Left lung (tissue), 10 donors: ENCODE results near the gene LENEP. TPM values are rescaled to one million over a fixed set of nuclear protein-coding genes. Genes with fewer than 3 reads are reported as not detected.
A peak's percentile ranks its signal among the peaks of the same experiment; 100 is the strongest.

Source experiments
- ATAC-seq: fragments of 200-7000 bp; cut with Tn5 transposase; one replicate; pipeline ENCODE4 v1.9.1; 2020; ENCODE audit warnings: moderate library complexity
- DNase-seq, 4 donors: peaks; one replicate each; pipeline ENCODE4 v3.0.0-alpha.2; 2013 to 2020
- H3K27ac ChIP-seq, 2 donors: fragments of 200-600 bp; sonication (generic) in 1 of 2; one replicate each; pipeline versions ENCODE4 v1.5.0 to v1.8.0; 2020 to 2021
- H3K27me3 ChIP-seq, 2 donors: fragments of 200-600 bp; sonication (generic) in 1 of 2; one replicate each; pipeline versions ENCODE4 v1.5.0 to v1.8.0; 2020 to 2021
- H3K36me3 ChIP-seq, 2 donors: fragments of 200-600 bp; sonication (generic) in 1 of 2; one replicate each; pipeline versions ENCODE4 v1.5.0 to v1.8.0; 2020 to 2021
- H3K4me1 ChIP-seq, 2 donors: fragments of 200-600 bp; one replicate each; pipeline ENCODE4 v1.8.0; 2021
- H3K4me3 ChIP-seq, 2 donors: fragments of 200-600 bp; sonication (generic) in 1 of 2; one replicate each; pipeline versions ENCODE4 v1.5.0 to v1.8.0; 2020 to 2021; ENCODE audit warnings: mild to moderate bottlenecking in 1 of 2
- H3K9me3 ChIP-seq, 2 donors: fragments of 200-600 bp; sonication (generic) in 1 of 2; one replicate each; pipeline versions ENCODE4 v1.5.0 to v1.8.0; 2020 to 2021
- intact Hi-C, 2 donors: fragments of 100-400 bp; cut with DNase I; formaldehyde crosslinking; loops; one replicate each; pipeline versions ENCODE4 v1.11.2 to v1.14.2; 2022
- polyA plus RNA-seq, 6 donors: library from polyadenylated mRNA; unstranded; fragments of 120-200 nt; gene quantifications; one replicate each; pipeline ENCODE4 v1.2.1, GENCODE V29; 2013; ENCODE audit not compliant: insufficient read length in 6 of 6
- total RNA-seq, 2 donors: library from RNA; stranded (reverse); fragmentation: NEBNext Ultra II Directional; extraction: Animal tissue kit (Norgen Biotek cat#: 25700); gene quantifications; one replicate each; pipeline ENCODE4 v1.2.1, GENCODE V29; 2021
- TF ChIP-seq, protein P1 (sequence below), 2 donors: fragments of 200-600 bp; sonication (generic) in 1 of 2; IDR thresholded peaks; one replicate each; pipeline versions ENCODE4 v1.5.0 to v1.8.0; 2021; ENCODE audit warnings: antibody characterized with exemption in 2 of 2
- donor health status: DM: no; HTN: yes; CAD: no.
- donor health status: DM: no; HTN: no; CAD: no.

The LENEP gene
- total and polyA plus RNA-seq, 8 donors, result 0.52 to 1.8 (median 0.81) TPM; not detected in 1

DNA sequence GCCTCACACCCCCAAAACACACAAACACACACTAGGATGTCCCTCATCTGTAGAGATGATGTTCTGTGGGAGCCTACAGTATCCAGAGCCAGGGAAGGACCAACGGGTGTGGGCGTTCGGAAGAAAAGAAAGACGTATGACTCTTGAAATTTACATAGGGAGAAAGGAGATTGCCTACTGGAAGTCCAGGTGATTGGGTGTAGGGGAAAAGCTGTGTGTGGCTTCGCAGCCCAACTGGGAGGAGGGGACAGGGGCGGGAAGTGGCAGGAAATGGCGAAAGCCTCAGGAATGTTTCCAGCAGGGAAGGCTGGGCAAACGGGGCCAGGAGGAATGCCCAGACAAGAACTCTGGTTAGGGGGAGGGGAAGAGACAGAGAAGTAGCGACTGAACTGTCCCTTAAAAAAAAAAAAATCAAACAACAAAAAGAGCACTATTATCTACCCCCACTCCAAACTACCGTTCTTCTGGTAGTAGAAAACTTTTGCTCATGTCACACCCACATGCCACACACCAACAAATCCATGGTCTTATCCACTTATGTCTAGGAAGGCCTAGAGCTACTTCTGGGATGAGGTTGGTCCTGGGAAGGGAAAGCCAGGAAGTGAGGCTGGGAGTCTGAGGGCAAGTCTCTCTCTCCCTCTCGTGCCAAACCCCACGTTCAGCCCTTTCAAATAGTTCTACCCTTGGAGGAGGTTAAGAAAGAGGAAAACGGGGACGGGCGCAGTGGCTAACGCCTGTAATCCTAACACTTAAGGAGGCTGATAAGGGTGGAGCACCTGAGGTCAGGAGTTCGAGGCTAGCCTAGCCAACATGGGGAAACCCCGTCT lies 20.7 kb upstream of the LENEP start:
- Histone ChIP-seq H3K4me3 (peak overlapping the region; percentile 11 to 68), H3K9me3 (no peaks in the 10 kb centered on the region), H3K27me3 (no peaks in the 10 kb centered on the region), H3K36me3 (peaks cover 0 to 16% of the 10 kb centered on the region in 2 donors), H3K4me1 (peaks cover 49 to 64% of the 10 kb centered on the region in 2 donors), H3K27ac (peak overlapping the region; percentile 98 to 99)
- intact Hi-C loops, result no loop called here
- DNase-seq, result peak; percentile 71 to 88 (median 86)
- TF ChIP-seq, protein P1, sequence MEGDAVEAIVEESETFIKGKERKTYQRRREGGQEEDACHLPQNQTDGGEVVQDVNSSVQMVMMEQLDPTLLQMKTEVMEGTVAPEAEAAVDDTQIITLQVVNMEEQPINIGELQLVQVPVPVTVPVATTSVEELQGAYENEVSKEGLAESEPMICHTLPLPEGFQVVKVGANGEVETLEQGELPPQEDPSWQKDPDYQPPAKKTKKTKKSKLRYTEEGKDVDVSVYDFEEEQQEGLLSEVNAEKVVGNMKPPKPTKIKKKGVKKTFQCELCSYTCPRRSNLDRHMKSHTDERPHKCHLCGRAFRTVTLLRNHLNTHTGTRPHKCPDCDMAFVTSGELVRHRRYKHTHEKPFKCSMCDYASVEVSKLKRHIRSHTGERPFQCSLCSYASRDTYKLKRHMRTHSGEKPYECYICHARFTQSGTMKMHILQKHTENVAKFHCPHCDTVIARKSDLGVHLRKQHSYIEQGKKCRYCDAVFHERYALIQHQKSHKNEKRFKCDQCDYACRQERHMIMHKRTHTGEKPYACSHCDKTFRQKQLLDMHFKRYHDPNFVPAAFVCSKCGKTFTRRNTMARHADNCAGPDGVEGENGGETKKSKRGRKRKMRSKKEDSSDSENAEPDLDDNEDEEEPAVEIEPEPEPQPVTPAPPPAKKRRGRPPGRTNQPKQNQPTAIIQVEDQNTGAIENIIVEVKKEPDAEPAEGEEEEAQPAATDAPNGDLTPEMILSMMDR (IDR thresholded peaks at IDR 0.05), result no peak
- peak; percentile 31 for ATAC-seq

DNA sequence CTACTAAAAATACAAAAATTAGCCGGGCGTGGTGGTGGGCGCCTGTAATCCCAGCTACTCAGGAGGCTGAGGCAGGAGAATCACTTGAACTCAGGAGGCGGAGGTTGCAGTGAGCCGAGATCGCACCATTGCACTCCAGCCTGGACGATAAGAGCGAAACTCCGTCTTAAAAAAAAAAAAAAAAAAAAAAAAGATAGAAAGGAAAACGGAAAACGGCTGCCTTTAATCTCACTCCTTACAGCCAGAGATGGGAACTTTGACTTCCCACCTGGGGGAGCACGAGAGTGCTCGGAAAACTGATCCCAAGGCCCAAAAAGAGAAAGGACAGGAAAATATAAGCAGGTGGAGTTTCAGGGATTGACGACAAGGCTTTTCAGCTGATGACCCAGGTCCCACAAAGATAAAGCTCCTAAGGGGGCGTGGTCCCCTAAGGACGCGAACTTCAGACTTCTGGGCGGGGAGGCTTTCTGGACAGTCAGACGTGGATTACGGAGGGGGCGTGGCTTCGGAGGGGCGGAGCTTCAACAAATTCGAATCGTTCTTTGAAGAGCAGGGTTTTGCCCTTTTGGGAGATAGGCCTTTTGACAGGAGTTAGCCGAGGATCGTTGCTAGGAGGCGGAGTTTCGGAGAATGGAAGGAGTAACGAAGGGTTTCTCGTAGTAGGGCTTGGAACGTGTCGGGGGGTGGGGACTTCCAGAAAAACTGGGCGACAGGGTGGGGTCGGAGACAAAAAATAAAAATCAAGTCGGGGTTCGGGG lies 19.9 kb upstream of the LENEP start:
- peak overlapping the region; percentile 63 to 68 for H3K4me3 ChIP-seq
- DNase-seq (peak; percentile 93 to 97 (median 96)), ATAC-seq (peak; percentile 63)
- intact Hi-C loops, result no loop called here
- peak overlapping the region; percentile 98 to 99 for H3K27ac ChIP-seq
- H3K4me1 ChIP-seq, result peaks cover 49 to 57% of the 10 kb centered on the region in 2 donors
- H3K36me3 ChIP-seq, result peaks cover 0 to 13% of the 10 kb centered on the region in 2 donors
- no peaks in the 10 kb centered on the region for H3K9me3 ChIP-seq
- TF ChIP-seq, protein P1 (IDR thresholded peaks at IDR 0.05), result no peak
- no peaks in the 10 kb centered on the region for H3K27me3 ChIP-seq

DNA sequence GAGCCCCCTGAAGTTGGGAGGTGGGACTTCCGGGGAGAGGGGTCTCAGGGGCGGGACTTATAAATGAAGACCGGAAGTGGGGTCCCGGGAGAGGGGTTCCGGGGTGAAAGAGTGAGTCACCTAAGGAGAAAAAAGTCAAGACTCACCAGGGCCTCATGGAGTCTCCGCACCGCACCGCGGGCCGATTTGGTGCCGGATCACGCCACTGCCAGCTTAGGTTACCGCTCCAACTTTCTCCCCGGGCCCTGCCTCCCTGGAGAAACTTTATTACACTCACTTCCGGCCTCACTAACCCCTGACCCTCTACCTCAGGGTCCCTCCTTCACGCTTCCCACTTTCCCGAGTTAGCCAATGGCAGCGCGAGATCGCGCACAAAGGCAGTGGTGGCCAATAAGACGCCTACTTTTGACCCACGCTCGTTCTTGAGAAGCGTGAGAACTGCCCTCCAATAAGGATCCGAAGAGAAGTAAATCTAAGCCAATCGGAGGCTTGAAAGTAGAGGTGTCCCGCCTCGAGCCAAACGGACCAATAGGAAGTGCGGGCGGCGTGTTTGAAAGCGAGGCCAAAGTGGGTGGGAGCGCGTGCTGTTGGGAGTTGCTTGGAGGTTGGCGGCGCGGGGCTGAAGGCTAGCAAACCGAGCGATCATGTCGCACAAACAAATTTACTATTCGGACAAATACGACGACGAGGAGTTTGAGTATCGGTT lies 19.1 kb upstream of the LENEP start, which contains the start of gene CKS1B:
TSS of gene CKS1B (plus strand) at position 580 of the 706 bp plus-strand sequence. CDS start at position 645, 65 bp downstream.
- DNase-seq (peak; percentile 92 to 100 (median 98)), ATAC-seq (peak; percentile 83)
- TF ChIP-seq, protein P1 (IDR thresholded peaks at IDR 0.05), result no peak
- H3K27me3 ChIP-seq, result no peaks in the 10 kb centered on the region
- H3K4me3 ChIP-seq, result peak within 1 kb of the TSS; percentile 63 to 68
- H3K4me1 ChIP-seq, result peaks cover 43 to 51% of the 10 kb centered on the region in 2 donors
- H3K9me3 ChIP-seq, result no peaks in the 10 kb centered on the region
- peaks cover 0 to 6% of the 10 kb centered on the region in 2 donors for H3K36me3 ChIP-seq
- intact Hi-C loops, result no loop called here
- H3K27ac ChIP-seq, result peak within 1 kb of the TSS; percentile 98 to 99

DNA sequence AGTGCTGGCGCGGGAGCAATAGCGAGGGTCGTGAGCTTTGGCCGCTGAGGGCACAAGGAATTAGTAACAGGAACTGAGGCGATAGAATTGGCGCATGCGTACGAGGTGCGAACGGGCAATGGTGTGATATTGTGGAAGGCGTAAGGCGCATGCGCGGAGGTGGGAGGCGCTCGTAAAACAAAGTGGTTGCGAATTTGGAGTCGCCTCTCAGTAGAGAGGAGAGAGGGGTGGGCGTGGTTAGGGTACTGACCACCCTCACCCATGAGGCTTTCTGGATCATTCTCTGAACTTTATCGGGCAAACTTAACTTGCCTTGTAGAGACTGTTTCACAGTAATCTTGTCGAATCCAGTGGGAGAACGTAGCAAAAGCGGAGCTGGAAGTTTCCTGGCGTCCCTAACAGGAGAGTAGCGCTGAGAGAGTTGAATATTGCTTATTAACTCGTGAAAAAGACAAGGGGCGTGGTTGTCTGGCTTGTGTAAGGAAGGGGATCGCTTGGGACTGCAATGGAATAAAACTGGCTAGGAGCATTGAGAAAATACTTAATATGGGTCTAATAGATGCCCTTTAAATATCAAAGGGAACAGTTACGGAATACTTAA lies 18.5 kb upstream of the LENEP start:
- Histone ChIP-seq H3K4me1 (peaks cover 38 to 44% of the 10 kb centered on the region in 2 donors), H3K36me3 (peaks cover 0 to 4% of the 10 kb centered on the region in 2 donors), H3K27me3 (no peaks in the 10 kb centered on the region), H3K9me3 (no peaks in the 10 kb centered on the region), H3K4me3 (peak overlapping the region; percentile 63 to 68), H3K27ac (peak overlapping the region; percentile 98 to 99)
- intact Hi-C loops, result no loop called here
- ATAC-seq (peak; percentile 54), DNase-seq (peak; percentile 94 to 100 (median 97))
- TF ChIP-seq, protein P1 (IDR thresholded peaks at IDR 0.05), result no peak
